NCI-H2029 (cell line): ENCODE measurements around the gene MYO1D.
A peak's percentile ranks its signal among the peaks of the same experiment; 100 is the strongest.
"Not testable (repeated sequence)": the region's sequence is repeated elsewhere in the genome, so short reads cannot be mapped to it uniquely, and the experiment has no call there.

ENCODE experiments used
- DNase-seq: peaks from one replicate; lab custom pipeline; 2025; lab: John Stamatoyannopoulos, UW

The MYO1D gene

DNA sequence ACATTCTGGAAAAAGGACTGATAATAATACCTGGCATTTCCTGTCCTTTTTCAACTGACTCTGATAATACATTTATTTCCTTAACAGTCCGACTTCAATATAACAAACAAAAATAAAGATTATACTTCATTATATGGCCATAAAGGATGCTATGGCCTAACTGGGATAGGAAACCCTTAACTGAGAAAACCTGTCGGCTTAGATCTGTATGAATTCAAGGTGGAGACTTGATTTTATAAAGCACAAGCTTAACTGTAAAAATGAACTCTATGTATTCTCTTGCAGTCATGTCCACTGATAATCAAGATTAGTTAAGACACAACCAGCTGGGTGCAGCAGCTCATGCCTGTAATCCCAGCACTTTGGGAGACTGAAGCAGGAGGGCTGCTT is 102.2 kb downstream of the MYO1D start:
- no peak for DNase-seq

DNA sequence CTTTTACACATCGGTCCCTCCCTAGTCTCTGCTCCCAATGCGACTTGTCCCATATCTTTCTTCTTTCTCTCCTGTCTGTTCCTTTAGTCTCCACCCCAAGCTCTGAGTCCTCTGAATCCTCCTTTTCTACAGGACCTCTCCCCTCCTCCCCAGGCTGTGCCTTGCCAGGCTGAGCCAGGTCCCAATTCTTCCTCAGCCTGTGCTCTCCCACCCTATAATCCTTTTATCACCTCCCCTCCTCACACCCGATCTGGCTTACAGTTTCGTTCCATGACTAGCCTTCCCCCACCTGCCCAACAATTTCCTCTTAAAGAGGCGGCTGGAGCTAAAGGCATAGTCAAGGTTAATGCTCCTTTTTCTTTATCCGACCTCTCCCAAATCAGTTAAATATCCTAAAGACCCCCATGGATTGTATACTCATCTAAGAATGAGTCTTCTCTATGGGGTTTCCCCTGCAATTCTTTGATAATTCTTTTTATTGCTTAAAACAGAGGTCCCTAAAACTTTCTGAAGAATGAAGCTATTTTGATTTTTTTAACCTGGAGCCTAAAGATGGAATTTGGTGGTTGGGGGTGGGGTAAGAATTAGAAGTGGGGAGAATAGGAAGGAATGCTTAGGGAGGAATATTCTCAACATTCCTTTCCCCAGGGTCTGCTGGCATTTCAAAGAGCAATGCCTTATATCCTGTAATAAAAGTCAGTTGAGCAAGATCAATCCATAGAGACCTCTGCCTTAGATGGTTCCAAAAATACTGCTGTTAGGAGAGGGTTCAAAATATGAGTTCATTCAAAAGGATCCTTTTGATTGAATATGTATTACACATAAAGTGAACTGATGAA is 102.8 kb downstream of the MYO1D start:
- DNase-seq, result no peak

- DNase-seq, result no peak
These were observed 104.4 kb downstream of the MYO1D start for GRCh38 chr17:32772453-32773025.

- no peak for DNase-seq
These were observed 105.5 kb downstream of the MYO1D start for GRCh38 chr17:32771396-32771795.

DNA sequence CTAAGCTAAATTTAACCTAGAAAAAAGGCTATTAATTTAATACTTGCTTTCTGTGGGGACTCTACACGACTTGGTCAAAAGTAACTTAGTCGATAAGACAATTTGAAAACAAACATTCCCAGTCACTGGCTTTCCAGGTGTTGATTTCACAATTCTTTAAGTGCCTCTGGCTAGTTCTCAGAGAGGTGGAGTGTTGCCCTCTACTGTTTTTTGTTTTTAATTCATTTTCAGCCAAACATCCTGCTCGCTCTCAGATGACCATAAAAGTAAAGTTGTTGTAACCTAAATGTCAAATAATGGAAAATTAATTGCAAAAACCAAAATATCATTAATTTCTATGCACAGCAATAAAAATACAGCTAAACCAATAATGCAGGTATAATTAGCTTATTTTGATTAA is 107.1 kb downstream of the MYO1D start:
- no peak for DNase-seq

- DNase-seq, result no peak
These were observed 113.0 kb downstream of the MYO1D start for GRCh38 chr17:32763855-32764439.

DNA sequence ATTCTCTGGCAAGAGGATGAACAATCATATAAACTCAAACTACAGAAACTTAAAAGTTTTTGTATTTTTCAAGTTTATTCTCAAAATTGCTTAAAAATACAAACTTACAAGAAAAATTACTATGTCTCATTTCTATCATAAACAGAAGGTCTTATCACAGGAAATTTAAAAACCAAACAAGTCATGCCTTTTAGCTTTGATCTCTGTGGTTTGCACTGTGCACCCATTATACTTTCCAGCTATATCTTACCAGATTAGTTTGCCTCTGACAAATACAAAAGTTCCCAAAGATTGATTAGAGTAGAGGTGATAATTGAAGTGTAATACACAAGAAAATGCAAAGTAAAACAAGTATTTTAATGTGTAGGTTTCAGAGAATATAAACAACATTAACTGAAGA is 117.4 kb downstream of the MYO1D start:
- DNase-seq, result no peak

- no peak for DNase-seq
These were observed 119.0 kb downstream of the MYO1D start for GRCh38 chr17:32757963-32758362.

- DNase-seq, result no peak
These were observed 120.2 kb downstream of the MYO1D start for GRCh38 chr17:32756696-32757095.

GRCh38 chr17:32755045-32755805 is 121.7 kb downstream of the MYO1D start:
- DNase-seq, result peak; percentile 17

DNA sequence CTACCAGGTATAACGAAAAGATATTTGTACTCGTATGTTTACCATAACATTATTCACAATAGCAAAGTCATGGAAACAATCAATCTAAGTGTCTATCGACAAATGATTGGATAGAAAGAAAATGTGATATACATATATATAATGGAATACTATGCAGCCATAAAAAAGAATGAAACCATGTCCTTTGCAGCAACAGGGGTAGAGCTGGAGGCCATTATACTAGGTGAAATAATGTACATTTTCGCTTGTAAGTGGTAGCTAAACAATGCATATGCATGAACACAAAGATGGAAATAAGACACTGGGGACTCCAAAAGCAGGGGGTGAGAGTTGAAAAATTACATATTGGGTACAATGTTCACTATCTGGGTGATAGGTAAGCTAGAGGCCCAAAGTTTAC is 124.0 kb downstream of the MYO1D start:
- no peak for DNase-seq

DNA sequence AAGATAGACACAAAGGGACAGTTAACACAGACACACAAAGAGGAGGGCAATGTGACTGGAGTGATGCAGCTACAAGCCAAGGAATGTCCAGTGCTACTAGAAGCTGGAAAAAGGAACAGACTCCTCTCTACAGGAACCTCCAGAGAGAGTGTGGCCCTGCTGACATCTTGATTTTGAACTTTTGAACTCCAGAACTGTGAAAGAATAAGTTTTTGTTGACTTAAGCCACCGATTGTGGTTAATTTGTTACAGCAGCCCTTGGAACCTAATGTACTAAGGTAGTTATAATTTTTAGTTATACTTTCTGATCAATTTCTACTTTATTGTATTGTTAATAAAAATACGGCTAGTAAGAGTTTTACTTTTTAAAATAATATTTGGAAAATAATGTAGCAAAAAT is 129.1 kb downstream of the MYO1D start:
- no peak for DNase-seq

GRCh38 chr17:32746698-32747097 is 130.2 kb downstream of the MYO1D start:
- DNase-seq, result no peak

DNA sequence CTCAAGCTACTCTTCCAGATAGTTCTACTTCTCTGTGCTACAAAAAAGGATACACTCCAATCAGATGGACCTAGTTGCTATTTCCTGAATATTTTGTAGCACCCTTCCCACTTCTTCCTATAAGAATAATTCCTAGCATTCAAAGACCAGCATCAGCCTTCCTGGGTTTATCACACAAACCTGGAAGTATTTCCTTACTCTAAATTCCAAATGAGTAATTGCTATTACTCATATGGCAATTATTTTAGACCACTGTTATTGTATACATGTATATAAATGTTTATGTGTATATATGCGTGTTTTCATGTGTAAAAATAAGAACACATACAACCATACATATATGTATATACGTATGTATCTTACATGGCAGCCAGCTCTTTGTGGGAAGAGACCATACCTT is 130.6 kb downstream of the MYO1D start:
- DNase-seq, result no peak

DNA sequence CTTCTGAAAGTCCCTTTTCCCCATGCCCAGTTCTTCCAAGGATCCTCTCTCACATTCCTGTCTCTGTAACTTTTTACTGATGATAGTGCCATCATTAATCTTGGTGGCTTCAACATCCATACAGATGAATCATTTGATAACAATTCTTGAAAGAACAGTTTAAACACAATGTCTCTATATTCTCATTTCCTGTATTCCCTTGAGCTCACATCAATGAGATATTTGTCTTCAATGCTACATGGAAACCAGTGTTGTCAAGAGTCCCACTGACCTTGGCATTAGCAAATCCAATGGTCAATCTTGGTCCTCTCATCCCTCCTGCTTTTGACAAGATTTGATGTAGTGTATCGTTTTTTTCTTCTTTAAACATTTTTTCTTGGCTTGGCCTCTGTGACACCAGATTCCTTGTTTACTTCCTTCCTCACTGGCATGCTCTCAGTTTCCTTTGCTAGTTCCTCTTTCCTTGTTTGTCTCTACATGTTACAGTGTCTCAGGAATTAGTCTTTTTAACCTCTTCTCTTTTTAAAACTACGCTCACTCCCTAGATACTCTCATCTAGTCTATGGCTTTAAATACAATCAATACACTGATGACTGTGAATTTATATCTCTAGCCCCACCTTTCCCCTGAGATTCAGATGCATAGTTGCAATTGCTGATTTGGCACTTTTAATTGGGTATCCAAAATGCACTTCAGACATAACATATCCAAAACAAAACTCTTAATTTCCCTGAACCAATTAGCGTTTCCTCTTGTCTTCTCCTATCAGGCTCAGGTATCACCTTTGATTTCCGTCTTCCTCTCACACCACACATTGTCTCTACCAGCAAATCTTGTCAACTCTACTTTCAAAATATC is 134.0 kb downstream of the MYO1D start:
- no peak for DNase-seq

DNA sequence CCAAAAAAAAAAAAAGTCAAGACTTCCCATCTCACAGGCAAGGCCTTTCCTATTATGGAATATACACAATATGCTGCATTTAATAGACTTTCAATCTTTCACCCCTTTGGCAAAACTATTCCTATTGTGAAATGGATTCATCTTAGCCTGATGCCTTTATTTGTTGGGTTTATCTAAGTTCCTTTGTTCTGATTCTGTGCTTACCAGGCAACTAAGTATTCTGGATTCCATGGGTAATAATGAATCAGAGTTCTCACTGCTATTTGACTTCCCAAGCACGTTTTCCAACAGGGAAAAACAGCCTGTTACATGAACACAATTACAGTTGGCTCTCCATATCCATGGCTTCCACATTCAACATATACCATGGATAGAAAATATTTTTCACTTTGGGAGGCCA is 135.5 kb downstream of the MYO1D start:
- no peak for DNase-seq

GRCh38 chr17:32739722-32740121 is 137.2 kb downstream of the MYO1D start:
- DNase-seq, result no peak

GRCh38 chr17:32739151-32739550 is 137.8 kb downstream of the MYO1D start:
- not testable (repeated sequence) for DNase-seq

DNA sequence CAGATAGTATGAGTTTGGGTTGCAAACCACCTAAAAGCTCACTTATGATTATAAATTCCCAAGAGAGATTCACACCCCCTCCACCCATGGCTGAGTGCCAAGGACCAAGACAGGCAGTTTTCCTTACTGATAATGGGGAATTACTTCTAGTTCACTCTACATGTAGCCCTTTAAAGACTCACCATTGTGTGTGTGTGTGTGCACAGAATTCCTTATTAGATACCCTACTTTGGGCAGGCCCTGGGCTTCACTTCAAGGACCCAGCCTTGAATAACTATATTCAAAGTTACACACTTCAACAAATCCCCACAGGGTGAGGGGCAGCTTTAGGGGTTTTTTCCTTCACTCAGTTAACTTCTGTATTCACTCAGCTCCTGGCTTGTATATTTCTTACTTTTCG is 143.5 kb downstream of the MYO1D start:
- no peak for DNase-seq

GRCh38 chr17:32732900-32733299 is 144.0 kb downstream of the MYO1D start:
- DNase-seq, result no peak

- no peak for DNase-seq
These were observed 144.7 kb downstream of the MYO1D start for GRCh38 chr17:32732296-32732642.
